BLaER1 treated with 17β-estradiol and CSF1 and Interleukin-3, amounts not matched to agents 10 nM and 100 nM (cell line): Measurements from ENCODE around the gene RPL23.

ENCODE experiments used
- H3K27ac ChIP-seq, 11 experiments: shearing (Covaris generic); formaldehyde crosslinking; 2 replicates each; pipeline ENCODE4 v1.8.1; 2022
- H3K27me3 ChIP-seq, 11 experiments: shearing (Covaris generic); formaldehyde crosslinking; 2 replicates each; pipeline ENCODE4 v1.8.1; 2022
- H3K36me3 ChIP-seq, 11 experiments: shearing (Covaris generic); formaldehyde crosslinking; 2 replicates each; pipeline ENCODE4 v1.8.1; 2022
- H3K4me1 ChIP-seq, 10 experiments: shearing (Covaris generic); formaldehyde crosslinking; 2 replicates each; pipeline ENCODE4 v1.8.1; 2022
- H3K4me2 ChIP-seq, 11 experiments: shearing (Covaris generic); formaldehyde crosslinking; 2 replicates each; pipeline ENCODE4 v1.8.1; 2022
- H3K4me3 ChIP-seq, 10 experiments: shearing (Covaris generic); formaldehyde crosslinking; 2 replicates each; pipeline ENCODE4 v1.8.1; 2022
- H3K9ac ChIP-seq, 11 experiments: shearing (Covaris generic); formaldehyde crosslinking; 2 replicates each; pipeline ENCODE4 v1.8.1; 2022
- H3K9me3 ChIP-seq, 11 experiments: shearing (Covaris generic); formaldehyde crosslinking; replicated peaks in 1 of 11; 2 replicates each; pipeline ENCODE4 v1.8.1; 2022
- H4K20me1 ChIP-seq, 11 experiments: shearing (Covaris generic); formaldehyde crosslinking; 2 replicates each; pipeline ENCODE4 v1.8.1; 2022
- Cebpa-rat ChIP-seq, 11 experiments: shearing (Covaris generic); IDR thresholded peaks; 2 replicates each; pipeline ENCODE4 v1.8.1; 2022

Gene RPL23

DNA sequence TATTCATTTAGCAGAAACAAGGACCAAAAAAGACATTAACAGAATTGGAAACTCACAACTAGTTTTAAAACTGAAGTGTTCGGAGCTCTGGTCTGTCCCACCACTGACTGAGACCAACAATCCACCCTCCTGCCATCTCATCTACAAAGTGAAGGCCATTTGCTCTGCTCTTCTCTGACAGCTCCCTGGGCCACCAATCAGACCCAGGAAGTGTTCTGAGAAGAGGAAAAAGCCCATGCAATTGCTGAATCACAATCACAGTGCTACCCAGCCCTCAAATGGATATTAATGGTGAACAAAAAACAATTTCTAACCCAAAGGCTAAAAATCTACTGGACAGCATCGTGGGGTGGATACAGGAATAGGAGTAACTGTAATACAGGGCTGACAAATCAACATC is 2.1 kb downstream of the RPL23 start:
- H3K9ac ChIP-seq, result peak overlapping the region; percentile 87 to 99 (median 94)
- no peaks in the 10 kb centered on the region for H3K27me3 ChIP-seq
- H3K4me3 ChIP-seq, result peak overlapping the region; percentile 71 to 95 (median 91)
- TF ChIP-seq Cebpa-rat (IDR thresholded peaks at IDR 0.05), result no peak
- peaks cover 31 to 43% (median 36%) of the 10 kb centered on the region in 10 experiments for H3K4me1 ChIP-seq
- H3K36me3 ChIP-seq, result peaks cover 63 to 67% (median 66%) of the 10 kb centered on the region in 11 experiments
- H3K4me2 ChIP-seq, result peak overlapping the region; percentile 92 to 99 (median 96)
- no peaks in the 10 kb centered on the region; a peak in 2 of 22 replicates for H3K9me3 ChIP-seq
- peaks cover 61 to 69% (median 66%) of the 10 kb centered on the region in 11 experiments for H4K20me1 ChIP-seq
- H3K27ac ChIP-seq, result peak overlapping the region in 10 of 11 experiments; percentile 16 to 98 (median 92); a peak in 19 of 22 replicates

DNA sequence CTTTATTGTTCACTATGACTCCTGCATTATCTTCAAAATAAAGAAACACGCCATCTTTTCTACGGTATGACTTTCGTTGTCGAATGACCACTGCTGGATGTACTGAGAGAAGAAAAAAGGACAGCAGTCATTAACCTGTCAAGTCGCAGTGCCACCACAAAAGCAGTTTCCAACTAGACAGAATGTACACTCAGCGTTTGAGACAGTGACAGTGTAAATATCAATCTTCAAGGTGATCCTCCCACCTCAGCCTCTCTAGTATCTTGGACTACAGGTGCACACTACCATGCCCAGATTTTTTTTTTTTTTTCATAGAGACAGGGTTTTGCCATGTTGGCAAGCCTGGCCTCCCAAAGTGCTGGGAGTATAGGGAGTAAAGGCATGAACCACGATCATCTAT is 3.1 kb downstream of the RPL23 start:
- H3K9me3 ChIP-seq, result no peaks in the 10 kb centered on the region; a peak in 2 of 22 replicates
- peaks cover 61 to 80% (median 77%) of the 10 kb centered on the region in 11 experiments for H4K20me1 ChIP-seq
- H3K36me3 ChIP-seq, result peaks cover 67 to 72% (median 70%) of the 10 kb centered on the region in 11 experiments
- peaks cover 31 to 43% (median 36%) of the 10 kb centered on the region in 10 experiments for H3K4me1 ChIP-seq
- no peak overlapping the region for H3K27ac ChIP-seq
- peak overlapping the region; percentile 92 to 99 (median 96) for H3K4me2 ChIP-seq
- no peaks in the 10 kb centered on the region for H3K27me3 ChIP-seq
- no peak for TF ChIP-seq Cebpa-rat (IDR thresholded peaks at IDR 0.05)
- peak overlapping the region; percentile 87 to 99 (median 94); a peak in 21 of 22 replicates for H3K9ac ChIP-seq
- H3K4me3 ChIP-seq, result peak overlapping the region; percentile 71 to 95 (median 91)

- peak overlapping the region in 2 of 10 experiments; percentile 12 to 95; a peak in 3 of 20 replicates for H3K4me3 ChIP-seq
- no peaks in the 10 kb centered on the region; a peak in 2 of 22 replicates for H3K9me3 ChIP-seq
- H3K4me1 ChIP-seq, result peaks cover 24 to 44% (median 30%) of the 10 kb centered on the region in 10 experiments
- peaks cover 61 to 90% (median 84%) of the 10 kb centered on the region in 11 experiments for H4K20me1 ChIP-seq
- TF ChIP-seq Cebpa-rat (IDR thresholded peaks at IDR 0.05), result no peak
- H3K27ac ChIP-seq, result no peak overlapping the region
- peak overlapping the region in 10 of 11 experiments; percentile 48 to 99 (median 96); a peak in 16 of 22 replicates for H3K4me2 ChIP-seq
- H3K27me3 ChIP-seq, result no peaks in the 10 kb centered on the region
- H3K9ac ChIP-seq, result peak overlapping the region in 5 of 11 experiments; percentile 6 to 99 (median 87); a peak in 6 of 22 replicates
- peaks cover 67 to 72% (median 70%) of the 10 kb centered on the region in 11 experiments for H3K36me3 ChIP-seq
Observed at GRCh38 chr17:38848939-38849605, 4.4 kb downstream of the RPL23 start.

- H3K9me3 ChIP-seq, result no peaks in the 10 kb centered on the region; a peak in 2 of 22 replicates
- peaks cover 23 to 42% (median 28%) of the 10 kb centered on the region in 10 experiments for H3K4me1 ChIP-seq
- no peak overlapping the region for H3K27ac ChIP-seq
- H3K4me2 ChIP-seq, result peak overlapping the region in 2 of 11 experiments; percentile 96; a peak in 2 of 22 replicates
- peaks cover 61 to 91% (median 84%) of the 10 kb centered on the region in 11 experiments for H4K20me1 ChIP-seq
- H3K4me3 ChIP-seq, result no peak overlapping the region
- no peaks in the 10 kb centered on the region for H3K27me3 ChIP-seq
- no peak for TF ChIP-seq Cebpa-rat (IDR thresholded peaks at IDR 0.05)
- H3K36me3 ChIP-seq, result peaks cover 67 to 72% (median 70%) of the 10 kb centered on the region in 11 experiments
- H3K9ac ChIP-seq, result peak overlapping the region in 1 of 11 experiments; percentile 51; a peak in 2 of 22 replicates
Observed at GRCh38 chr17:38848557-38848891, 5.0 kb downstream of the RPL23 start.

DNA sequence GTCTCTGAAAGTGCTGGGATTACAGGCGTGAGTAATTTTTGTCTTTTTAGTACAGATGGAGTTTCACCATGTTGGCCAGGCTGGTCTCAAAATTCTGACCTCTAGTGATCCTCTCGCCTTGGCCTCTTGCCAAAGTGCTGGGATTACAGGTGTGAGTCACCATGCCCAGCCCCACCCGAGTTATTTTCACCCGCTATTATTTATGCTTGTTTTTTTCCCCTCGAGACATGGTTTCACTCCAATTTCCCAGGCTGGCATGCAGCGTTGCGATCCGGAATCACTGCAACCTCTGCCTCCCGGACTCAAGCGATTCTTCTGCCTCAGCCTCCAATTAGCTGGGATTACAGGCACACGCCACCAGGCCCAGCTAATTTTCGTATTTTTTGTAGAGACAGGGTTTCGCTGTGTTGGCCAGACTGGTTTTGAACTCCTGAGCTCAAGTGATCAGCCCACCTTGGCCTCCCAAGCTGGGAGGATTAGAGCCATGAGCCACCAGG is 9.2 kb downstream of the RPL23 start:
- Histone ChIP-seq H3K4me1 (peaks cover under 1 to 20% (median 3%) of the 10 kb centered on the region in 10 experiments; a peak in 14 of 20 replicates), H4K20me1 (peaks cover 24 to 53% (median 45%) of the 10 kb centered on the region in 11 experiments), H3K9me3 (no peaks in the 10 kb centered on the region), H3K4me3 (no peak overlapping the region), H3K27ac (no peak overlapping the region), H3K4me2 (no peak overlapping the region), H3K9ac (0 out of 22 replicates have a peak overlapping the region, but pooled peaks of 1 of the 11 experiments have one; percentile 26), H3K36me3 (peaks cover 29 to 35% (median 32%) of the 10 kb centered on the region in 11 experiments), H3K27me3 (peaks cover 0 to 20% (median 10%) of the 10 kb centered on the region in 11 experiments; a peak in 13 of 22 replicates)
- TF ChIP-seq Cebpa-rat (IDR thresholded peaks at IDR 0.05), result no peak

DNA sequence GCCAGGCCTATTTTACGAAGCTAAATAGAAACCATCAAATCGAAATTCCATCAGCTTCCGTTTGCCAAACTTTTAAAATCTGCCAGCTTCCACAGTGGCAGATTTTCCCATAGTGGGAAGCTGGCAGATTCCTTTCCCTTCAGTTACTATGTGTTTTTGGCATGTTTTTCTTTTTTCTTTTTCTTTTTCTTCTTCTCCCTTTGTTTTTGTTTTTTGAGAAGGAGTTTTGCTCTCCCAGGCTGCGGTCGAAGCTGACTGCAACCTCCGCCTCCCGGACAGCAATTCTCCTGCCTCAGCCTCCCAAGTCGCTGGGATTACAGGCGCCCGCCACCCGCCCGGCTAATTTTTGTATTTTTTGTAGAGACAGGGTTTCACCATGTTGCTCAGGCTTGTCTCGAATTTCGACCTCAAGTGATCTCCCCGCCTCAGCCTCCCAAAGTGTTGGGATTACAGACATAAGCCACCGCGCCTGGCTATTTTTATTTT is 27.7 kb downstream of the RPL23 start:
- Histone ChIP-seq H3K9me3 (no peaks in the 10 kb centered on the region), H3K4me3 (peak overlapping the region; percentile 71 to 96 (median 92)), H3K4me1 (peaks cover 21 to 28% (median 23%) of the 10 kb centered on the region in 10 experiments), H3K4me2 (peak overlapping the region; percentile 73 to 93 (median 87)), H3K36me3 (peaks cover 7 to 28% (median 23%) of the 10 kb centered on the region in 11 experiments), H3K27me3 (no peaks in the 10 kb centered on the region), H3K27ac (peak overlapping the region; percentile 87 to 99 (median 96)), H4K20me1 (peaks cover 0 to 41% (median 39%) of the 10 kb centered on the region in 11 experiments; a peak in 18 of 22 replicates), H3K9ac (peak overlapping the region; percentile 80 to 99 (median 92))
- TF ChIP-seq Cebpa-rat (IDR thresholded peaks at IDR 0.05), result no peak

- no peak for TF ChIP-seq Cebpa-rat (IDR thresholded peaks at IDR 0.05)
- H3K27me3 ChIP-seq, result no peaks in the 10 kb centered on the region
Observed at GRCh38 chr17:38824899-38825761, 28.4 kb downstream of the RPL23 start, which contains the start of gene CWC25. TSS of gene CWC25 (minus strand) at chr17:38825321. CDS start at chr17:38825183, 138 bp downstream.

DNA sequence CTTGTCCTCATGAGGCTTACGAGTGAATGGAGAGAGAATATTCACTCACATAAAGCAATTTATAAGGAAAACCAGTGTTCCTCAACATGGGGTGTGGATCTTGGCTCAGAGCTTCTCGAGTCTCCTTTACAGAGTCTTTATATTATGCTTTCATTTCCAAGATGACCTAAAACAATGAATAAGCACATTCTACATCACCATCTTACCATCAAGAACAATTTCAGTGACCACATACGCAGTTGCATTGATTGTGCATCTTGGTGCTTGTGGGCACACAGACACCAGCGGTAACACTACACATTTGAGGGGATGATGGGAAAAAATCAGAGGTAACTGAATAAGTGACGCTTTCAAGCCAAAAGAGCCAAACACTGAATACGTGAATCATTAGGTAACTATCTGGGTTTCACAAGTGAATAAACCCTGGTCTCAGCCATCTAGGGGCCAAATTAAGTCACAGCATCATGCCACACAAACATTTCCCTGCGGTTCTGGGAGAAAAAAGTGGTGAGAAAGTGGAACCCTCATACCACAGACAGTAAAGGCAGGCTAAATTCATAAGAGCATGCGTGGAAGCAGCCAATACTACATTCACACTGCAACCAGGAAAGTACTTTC is 37.8 kb downstream of the RPL23 start:
- no peaks in the 10 kb centered on the region for H3K9me3 ChIP-seq
- H3K36me3 ChIP-seq, result peaks cover 92 to 100% (median 99%) of the 10 kb centered on the region in 11 experiments
- no peak for TF ChIP-seq Cebpa-rat (IDR thresholded peaks at IDR 0.05)
- H3K27me3 ChIP-seq, result no peaks in the 10 kb centered on the region
- no peak overlapping the region for H3K4me3 ChIP-seq
- H4K20me1 ChIP-seq, result peaks cover 13 to 60% (median 41%) of the 10 kb centered on the region in 11 experiments; a peak in 18 of 22 replicates
- H3K9ac ChIP-seq, result 0 out of 22 replicates have a peak overlapping the region, but pooled peaks of 1 of the 11 experiments have one; percentile 38
- H3K4me2 ChIP-seq, result no peak overlapping the region
- H3K4me1 ChIP-seq, result no peaks in the 10 kb centered on the region
- H3K27ac ChIP-seq, result no peak overlapping the region

More at GRCh38 chr17:38824899-38825761, 28.4 kb downstream of the RPL23 start, which contains the start of gene CWC25:
- Histone ChIP-seq H3K4me2 (peak within 1 kb of the TSS; percentile 86 to 98 (median 93)), H4K20me1 (peaks cover 0 to 47% (median 45%) of the 10 kb centered on the region in 11 experiments; a peak in 18 of 22 replicates), H3K4me1 (peaks cover 21 to 28% (median 23%) of the 10 kb centered on the region in 10 experiments), H3K36me3 (peaks cover 14 to 35% (median 29%) of the 10 kb centered on the region in 11 experiments), H3K9me3 (no peaks in the 10 kb centered on the region), H3K4me3 (peak within 1 kb of the TSS; percentile 71 to 96 (median 92)), H3K27ac (peak within 1 kb of the TSS; percentile 87 to 99 (median 96)), H3K9ac (peak within 1 kb of the TSS; percentile 80 to 99 (median 92))
